GM12874 (cell line): ENCODE data around the gene CTNND2.

Source experiments
- TF ChIP-seq, protein P1 (sequence below): IDR thresholded peaks from 2 replicates; pipeline ENCODE4 v1.5.1; 2011; ENCODE audit warnings: low read depth, mild to moderate bottlenecking, control low read depth, low read length, moderate library complexity; ENCODE audit not compliant: insufficient read depth

Gene CTNND2

DNA sequence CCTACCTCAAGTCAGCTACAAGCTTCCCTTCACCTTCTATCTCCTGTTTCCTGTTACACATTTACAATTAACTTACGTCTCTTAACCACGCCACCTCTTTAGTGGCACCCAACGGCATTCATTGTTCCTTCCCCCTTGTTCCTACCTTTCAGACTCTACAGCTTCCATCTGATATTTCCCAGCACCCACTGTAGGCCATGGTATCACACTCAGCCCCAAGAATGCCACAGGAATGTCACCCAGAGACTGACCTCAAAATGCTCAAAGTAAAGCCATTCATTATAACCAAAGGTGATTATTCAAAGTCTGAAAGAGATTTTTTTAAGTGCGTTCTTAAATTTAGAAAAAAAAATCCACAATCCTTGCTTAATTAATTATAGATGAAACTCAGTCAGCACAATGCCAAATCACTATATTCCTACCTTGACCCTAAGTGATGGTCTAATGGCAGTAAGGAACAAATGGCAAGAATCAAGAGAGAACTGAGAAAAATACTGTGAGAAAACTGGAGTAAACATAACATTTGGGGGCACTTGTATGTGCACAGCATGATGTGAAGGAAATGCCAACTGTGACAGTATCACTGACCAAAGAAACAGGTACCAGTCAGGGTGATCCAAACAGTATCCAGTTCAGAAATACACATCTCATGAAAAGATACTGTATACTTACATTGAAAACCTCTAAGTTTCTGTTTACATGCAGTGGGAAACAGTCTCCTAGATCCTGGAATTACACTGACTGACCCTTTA, 52.1 kb downstream of the CTNND2 start:
- TF ChIP-seq, protein P1, sequence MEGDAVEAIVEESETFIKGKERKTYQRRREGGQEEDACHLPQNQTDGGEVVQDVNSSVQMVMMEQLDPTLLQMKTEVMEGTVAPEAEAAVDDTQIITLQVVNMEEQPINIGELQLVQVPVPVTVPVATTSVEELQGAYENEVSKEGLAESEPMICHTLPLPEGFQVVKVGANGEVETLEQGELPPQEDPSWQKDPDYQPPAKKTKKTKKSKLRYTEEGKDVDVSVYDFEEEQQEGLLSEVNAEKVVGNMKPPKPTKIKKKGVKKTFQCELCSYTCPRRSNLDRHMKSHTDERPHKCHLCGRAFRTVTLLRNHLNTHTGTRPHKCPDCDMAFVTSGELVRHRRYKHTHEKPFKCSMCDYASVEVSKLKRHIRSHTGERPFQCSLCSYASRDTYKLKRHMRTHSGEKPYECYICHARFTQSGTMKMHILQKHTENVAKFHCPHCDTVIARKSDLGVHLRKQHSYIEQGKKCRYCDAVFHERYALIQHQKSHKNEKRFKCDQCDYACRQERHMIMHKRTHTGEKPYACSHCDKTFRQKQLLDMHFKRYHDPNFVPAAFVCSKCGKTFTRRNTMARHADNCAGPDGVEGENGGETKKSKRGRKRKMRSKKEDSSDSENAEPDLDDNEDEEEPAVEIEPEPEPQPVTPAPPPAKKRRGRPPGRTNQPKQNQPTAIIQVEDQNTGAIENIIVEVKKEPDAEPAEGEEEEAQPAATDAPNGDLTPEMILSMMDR, result no peak

DNA sequence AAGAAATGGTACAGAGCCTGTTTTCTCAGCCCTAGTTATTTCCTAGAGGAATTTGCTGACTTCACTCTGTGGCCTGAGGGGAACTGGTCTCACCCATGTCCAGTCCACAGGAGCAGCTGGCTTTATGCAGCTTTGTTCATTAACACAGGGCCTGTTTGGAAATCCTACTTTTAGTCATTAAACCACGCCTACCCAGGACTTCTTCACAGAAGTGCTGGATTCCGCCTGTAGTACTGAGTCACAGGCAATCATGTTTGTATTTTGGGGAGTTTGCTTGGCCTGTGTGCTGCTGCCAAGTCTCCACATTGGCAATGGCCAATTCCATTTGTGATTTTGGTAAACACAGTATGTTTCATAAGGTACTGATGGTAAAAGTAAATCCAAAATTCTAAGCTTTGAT, 52.8 kb downstream of the CTNND2 start:
- TF ChIP-seq, protein P1, result no peak

DNA sequence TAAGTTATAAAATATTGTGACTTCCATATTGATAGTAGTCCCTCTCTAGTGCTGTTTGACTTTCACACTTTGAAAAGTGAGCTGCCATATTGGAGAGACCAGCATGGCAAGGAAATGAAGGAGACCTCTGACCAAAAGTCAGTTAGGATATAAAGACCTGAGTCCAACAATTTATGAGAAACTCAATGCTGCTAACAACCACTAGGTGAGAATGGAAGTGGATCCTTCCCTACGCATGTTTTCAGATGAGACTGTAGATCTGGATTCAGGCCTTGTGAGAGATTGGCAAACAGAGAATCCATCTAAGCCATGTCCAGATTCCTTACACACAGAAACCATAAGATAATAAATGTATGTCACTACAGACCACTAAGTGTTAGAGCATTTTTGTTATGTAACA, 81.6 kb downstream of the CTNND2 start:
- TF ChIP-seq, protein P1, result no peak

DNA sequence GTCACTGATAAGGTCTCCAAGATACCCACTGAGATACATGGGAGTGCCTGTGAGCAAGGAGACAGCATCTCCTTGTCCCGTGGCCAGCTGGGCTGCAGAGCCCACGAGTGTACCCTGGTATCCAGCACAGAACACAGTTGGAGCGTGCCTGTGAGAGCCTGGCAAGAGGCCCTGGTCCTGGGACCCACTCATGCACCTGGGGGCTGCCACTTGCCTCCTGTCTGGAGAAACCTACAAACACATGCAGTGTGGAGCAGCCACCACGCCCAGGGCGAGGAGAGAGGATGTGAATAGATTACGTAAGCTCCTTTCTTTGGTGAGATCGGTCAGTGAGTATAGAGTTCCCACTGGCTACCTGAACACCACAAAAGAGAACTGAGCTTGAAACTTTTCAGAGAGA, 88.3 kb downstream of the CTNND2 start:
- TF ChIP-seq, protein P1, result no peak

DNA sequence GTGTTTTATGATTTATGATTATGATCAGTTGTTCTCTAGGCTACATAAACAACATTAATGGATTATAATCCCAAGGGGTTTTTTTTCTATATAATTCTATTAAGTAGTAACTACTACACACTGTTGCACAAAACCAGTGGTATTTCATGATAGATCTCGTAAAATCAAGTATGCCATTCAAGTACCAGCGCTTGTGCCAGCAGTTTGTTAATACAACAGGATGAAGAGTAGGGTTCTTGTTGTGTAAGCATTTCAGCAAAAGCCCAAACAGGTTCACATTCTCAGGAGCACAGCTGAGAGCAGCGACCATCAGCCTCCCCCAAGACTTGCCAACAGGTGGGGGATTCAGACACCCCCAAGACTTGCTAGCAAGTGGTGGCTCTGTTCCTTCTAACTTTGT, 88.8 kb downstream of the CTNND2 start:
- TF ChIP-seq, protein P1, result no peak

DNA sequence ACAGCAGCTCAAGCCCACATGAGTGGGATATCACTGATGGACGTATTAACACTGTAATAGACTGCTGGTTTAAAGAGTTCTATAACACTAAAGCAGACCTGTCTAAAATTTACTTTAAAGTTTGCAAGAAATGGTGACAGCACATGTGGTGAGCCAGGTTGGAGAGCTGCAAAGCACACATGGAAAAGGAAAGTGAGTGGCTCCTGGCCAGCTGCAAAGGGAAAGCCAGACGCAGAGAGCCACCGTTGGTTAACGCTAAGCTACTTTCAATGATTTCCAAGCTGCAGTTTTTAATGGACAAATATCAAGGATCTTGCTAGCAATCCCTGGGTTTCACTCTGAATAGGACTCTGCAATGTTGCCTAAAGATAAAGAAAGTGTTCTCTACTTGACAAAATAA, 89.9 kb downstream of the CTNND2 start:
- TF ChIP-seq, protein P1, result no peak

DNA sequence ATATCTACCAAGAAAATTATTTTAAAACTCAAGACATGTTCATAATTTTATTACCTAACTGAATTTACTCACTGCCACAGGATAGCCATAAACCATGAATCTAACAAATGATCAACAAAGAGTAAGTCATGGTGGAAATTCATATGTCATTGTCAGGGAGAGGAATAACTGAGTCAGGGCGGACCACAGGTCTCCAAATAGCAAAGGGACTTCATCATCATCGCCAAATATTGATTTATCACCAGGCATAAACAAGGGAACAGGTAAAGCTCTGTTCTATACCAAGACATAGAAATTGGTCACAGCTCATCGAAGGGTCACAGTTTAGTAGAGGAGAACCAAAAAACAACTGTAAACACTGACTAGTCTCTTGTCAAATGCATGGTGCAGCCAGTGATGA, 94.8 kb downstream of the CTNND2 start:
- TF ChIP-seq, protein P1, result no peak
